Central memory CD8-positive, alpha-beta T cell (primary cell): ENCODE results near the gene PPDPF.
"Not testable (repeated sequence)": the region's sequence is repeated elsewhere in the genome, so short reads cannot be mapped to it uniquely, and the experiment has no call there.

ENCODE experiments used
- ATAC-seq: fragments of 150-1000 bp; cut with Tn5 transposase; replicated peaks from 2 replicates; pipeline ENCODE4 v1.10.0; 2022; ENCODE audit warnings: mild to moderate bottlenecking, moderate FRiP score, moderate number of reproducible peaks; ENCODE audit not compliant: poor library complexity, severe bottlenecking; ENCODE audit errors: extremely low read depth
- DNase-seq, 2 donors: peaks; one replicate each; pipeline ENCODE4 v3.0.0; 2021; ENCODE audit warnings: low spot score in 2 of 2
- H3K27ac Mint-ChIP-seq: one replicate; pipeline ENCODE4 v1.8.0; 2022; ENCODE audit warnings: low read depth, mild to moderate bottlenecking, moderate library complexity, mixed read lengths
- H3K27me3 Mint-ChIP-seq: one replicate; pipeline ENCODE4 v1.8.0; 2022; ENCODE audit warnings: mixed read lengths
- H3K36me3 Mint-ChIP-seq: one replicate; pipeline ENCODE4 v1.8.0; 2022; ENCODE audit warnings: mild to moderate bottlenecking, moderate library complexity, mixed read lengths; ENCODE audit not compliant: insufficient read depth
- H3K4me1 Mint-ChIP-seq: one replicate; pipeline ENCODE4 v1.8.0; 2022; ENCODE audit warnings: mixed read lengths
- H3K4me3 Mint-ChIP-seq: one replicate; pipeline ENCODE4 v1.8.0; 2022; ENCODE audit warnings: mild to moderate bottlenecking, moderate library complexity, mixed read lengths
- H3K9me3 Mint-ChIP-seq: one replicate; pipeline ENCODE4 v1.8.0; 2022; ENCODE audit warnings: mixed read lengths

Gene PPDPF

GRCh38 chr20:63479695-63480419 lies 40.7 kb upstream of the PPDPF start:
- H3K9me3 Mint-ChIP-seq, H3K4me1 Mint-ChIP-seq: not testable (repeated sequence)
- peaks cover 82% of the 10 kb centered on the region for H3K27me3 Mint-ChIP-seq

GRCh38 chr20:63481503-63481902 lies 39.1 kb upstream of the PPDPF start:
- Mint-ChIP-seq H3K27me3 (peaks cover 80% of the 10 kb centered on the region), H3K4me1 (peaks cover 5% of the 10 kb centered on the region), H3K4me3 (no peak overlapping the region), H3K27ac (no peak overlapping the region), H3K36me3 (no peaks in the 10 kb centered on the region), H3K9me3 (no peaks in the 10 kb centered on the region)
- no peak for DNase-seq
- no peak for ATAC-seq

More at GRCh38 chr20:63479695-63480419, 40.7 kb upstream of the PPDPF start:
- not testable (repeated sequence) for H3K4me3 Mint-ChIP-seq, DNase-seq, H3K27ac Mint-ChIP-seq, H3K36me3 Mint-ChIP-seq, ATAC-seq

- Mint-ChIP-seq H3K4me1 (peaks cover 5% of the 10 kb centered on the region), H3K27me3 (peaks cover 75% of the 10 kb centered on the region), H3K9me3 (no peaks in the 10 kb centered on the region), H3K36me3 (no peaks in the 10 kb centered on the region), H3K27ac (no peak overlapping the region), H3K4me3 (no peak overlapping the region)
- DNase-seq (no peak), ATAC-seq (no peak)
Observed at GRCh38 chr20:63482021-63482587, 38.5 kb upstream of the PPDPF start.

GRCh38 chr20:63483834-63484233 lies 36.7 kb upstream of the PPDPF start:
- DNase-seq (no peak), ATAC-seq (no peak)
- Mint-ChIP-seq H3K9me3 (no peaks in the 10 kb centered on the region), H3K4me3 (no peak overlapping the region), H3K27me3 (peaks cover 58% of the 10 kb centered on the region), H3K36me3 (no peaks in the 10 kb centered on the region), H3K27ac (no peak overlapping the region), H3K4me1 (peaks cover 5% of the 10 kb centered on the region)

GRCh38 chr20:63484236-63484635 lies 36.3 kb upstream of the PPDPF start:
- H3K4me1 Mint-ChIP-seq = peaks cover 5% of the 10 kb centered on the region
- ATAC-seq (no peak), DNase-seq (no peak)
- no peaks in the 10 kb centered on the region for H3K36me3 Mint-ChIP-seq
- no peak overlapping the region for H3K27ac Mint-ChIP-seq
- H3K27me3 Mint-ChIP-seq = peaks cover 58% of the 10 kb centered on the region
- no peak overlapping the region for H3K4me3 Mint-ChIP-seq
- H3K9me3 Mint-ChIP-seq = no peaks in the 10 kb centered on the region

GRCh38 chr20:63484651-63485403 lies 35.7 kb upstream of the PPDPF start:
- DNase-seq = no peak
- Mint-ChIP-seq H3K4me3 (no peak overlapping the region), H3K27me3 (peaks cover 60% of the 10 kb centered on the region), H3K9me3 (no peaks in the 10 kb centered on the region), H3K27ac (no peak overlapping the region), H3K36me3 (no peaks in the 10 kb centered on the region), H3K4me1 (peaks cover 5% of the 10 kb centered on the region)
- no peak for ATAC-seq

GRCh38 chr20:63486300-63486855 lies 34.2 kb upstream of the PPDPF start:
- Mint-ChIP-seq H3K27me3 (peaks cover 56% of the 10 kb centered on the region), H3K4me3 (no peak overlapping the region), H3K27ac (no peak overlapping the region), H3K9me3 (no peaks in the 10 kb centered on the region), H3K4me1 (peaks cover 5% of the 10 kb centered on the region), H3K36me3 (no peaks in the 10 kb centered on the region)
- DNase-seq = no peak
- ATAC-seq = no peak

GRCh38 chr20:63487116-63487764 lies 33.3 kb upstream of the PPDPF start:
- Mint-ChIP-seq H3K27ac (no peak overlapping the region), H3K4me3 (no peak overlapping the region), H3K27me3 (peaks cover 47% of the 10 kb centered on the region), H3K9me3 (no peaks in the 10 kb centered on the region), H3K4me1 (peaks cover 5% of the 10 kb centered on the region), H3K36me3 (no peaks in the 10 kb centered on the region)
- ATAC-seq (no peak), DNase-seq (no peak)

- Mint-ChIP-seq H3K27ac (no peak overlapping the region), H3K4me3 (no peak overlapping the region), H3K27me3 (peaks cover 41% of the 10 kb centered on the region), H3K9me3 (no peaks in the 10 kb centered on the region), H3K36me3 (no peaks in the 10 kb centered on the region), H3K4me1 (peaks cover 4% of the 10 kb centered on the region)
- ATAC-seq (no peak), DNase-seq (no peak)
Observed at GRCh38 chr20:63487781-63488241, 32.8 kb upstream of the PPDPF start.

GRCh38 chr20:63488315-63489251 lies 32.0 kb upstream of the PPDPF start:
- H3K9me3 Mint-ChIP-seq = no peaks in the 10 kb centered on the region
- H3K27me3 Mint-ChIP-seq = peaks cover 35% of the 10 kb centered on the region

GRCh38 chr20:63490416-63490815 lies 30.1 kb upstream of the PPDPF start:
- DNase-seq (no peak), ATAC-seq (no peak)
- no peaks in the 10 kb centered on the region for H3K4me1 Mint-ChIP-seq
- H3K27ac Mint-ChIP-seq = no peak overlapping the region
- peaks cover 25% of the 10 kb centered on the region for H3K27me3 Mint-ChIP-seq
- H3K9me3 Mint-ChIP-seq = no peaks in the 10 kb centered on the region
- H3K36me3 Mint-ChIP-seq = no peaks in the 10 kb centered on the region
- H3K4me3 Mint-ChIP-seq = no peak overlapping the region

More at GRCh38 chr20:63488315-63489251, 32.0 kb upstream of the PPDPF start:
- H3K36me3 Mint-ChIP-seq = no peaks in the 10 kb centered on the region
- no peak for DNase-seq
- H3K27ac Mint-ChIP-seq = no peak overlapping the region
- H3K4me3 Mint-ChIP-seq = no peak overlapping the region
- ATAC-seq = no peak
- no peaks in the 10 kb centered on the region for H3K4me1 Mint-ChIP-seq
